ENCODE measurements around the gene SAMD8. TPM values are rescaled to one million over a fixed set of nuclear protein-coding genes. Genes with fewer than 3 reads are reported as not detected.
A peak's percentile ranks its signal among the peaks of the same experiment; 100 is the strongest.

SAMD8 gene
- total and polyA plus RNA-seq, 11 donors, result 7.5 to 43.0 (median 23.4) TPM

- no peaks in the 10 kb centered on the region for H3K9me3 ChIP-seq
- DNase-seq (no peak), ATAC-seq (peak in 1 of 4 donors; percentile 3)
- peak overlapping the region in 9 of 12 donors; percentile 28 to 83 (median 74) for H3K27ac ChIP-seq
- TF ChIP-seq POLR2A (IDR thresholded peaks at IDR 0.05), result no peak
- no peak for TF ChIP-seq CTCF (IDR thresholded peaks at IDR 0.05)
- WGBS, 4 donors, result 57 to 67% (median 57%) methylated on average over 4 of the region's 4 CpGs
- peaks cover 0 to 29% (median 10%) of the 10 kb centered on the region in 12 donors for H3K4me1 ChIP-seq
- no peaks in the 10 kb centered on the region for H3K36me3 ChIP-seq
- intact Hi-C loops (cut with DNase I), result loop anchor here in 9 of 10 donors (1.0 to 10.0 kb wide), 14 partner anchors 79 to 946 kb away; partner anchors contain the start of genes KAT6B (in 6 of the 9), ADK (in 1 of the 9), AP3M1 (in 1 of the 9) and COMTD1 (in 1 of the 9)
- no peak overlapping the region for H3K4me3 ChIP-seq
- no peaks in the 10 kb centered on the region for H3K27me3 ChIP-seq
Measured at GRCh38 chr10:75100764-75101291, 10.6 kb upstream of the SAMD8 start.

DNA sequence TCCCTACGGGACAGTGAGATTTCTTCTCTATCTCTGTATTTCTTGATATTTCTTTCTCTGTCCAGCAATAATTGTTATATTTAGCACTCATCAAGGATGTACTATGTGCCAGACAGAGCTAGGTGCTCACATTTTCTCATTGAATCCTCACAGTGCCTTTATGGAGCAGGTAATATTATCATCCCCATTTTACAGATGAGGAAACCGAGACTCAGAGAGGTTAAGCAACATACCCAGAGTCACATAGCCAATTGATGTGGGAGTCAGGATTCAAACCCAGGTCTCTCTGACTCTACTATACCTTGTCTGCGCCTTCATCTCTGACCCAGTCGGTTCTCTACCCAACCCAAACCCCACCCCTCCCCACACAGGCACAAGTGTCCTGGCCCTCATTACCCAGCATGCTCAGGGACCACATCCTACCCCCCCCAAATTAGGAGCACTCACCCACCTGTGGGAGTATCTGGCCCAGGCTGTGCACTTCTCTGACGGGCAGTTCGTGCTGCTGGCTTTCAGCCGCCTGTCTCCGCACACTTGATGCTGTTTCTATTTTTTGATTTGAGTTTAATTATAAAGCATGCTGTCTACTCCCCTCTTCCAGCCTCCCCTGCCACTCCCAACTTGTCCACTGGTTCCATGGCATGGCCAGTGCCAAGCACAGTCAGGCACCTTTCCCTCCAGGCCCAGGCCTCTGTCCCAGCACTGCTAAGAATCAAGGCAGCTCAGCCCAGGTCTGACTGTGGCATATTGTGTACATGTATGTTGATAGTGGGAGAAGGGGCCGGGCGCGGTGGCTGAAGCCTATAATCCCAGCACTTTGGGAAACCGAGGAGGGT, 9.8 kb upstream of the SAMD8 start:
- Histone ChIP-seq H3K27ac (peak overlapping the region; percentile 28 to 83 (median 72)), H3K4me3 (no peak overlapping the region), H3K4me1 (peaks cover 0 to 29% (median 10%) of the 10 kb centered on the region in 12 donors), H3K9me3 (no peaks in the 10 kb centered on the region), H3K27me3 (no peaks in the 10 kb centered on the region), H3K36me3 (no peaks in the 10 kb centered on the region)
- ATAC-seq (peak; percentile 79 to 84 (median 80)), DNase-seq (peak; percentile 54 to 85 (median 67))
- TF ChIP-seq CTCF (IDR thresholded peaks at IDR 0.05) (no peak), POLR2A (IDR thresholded peaks at IDR 0.05) (no peak)
- WGBS, 4 donors, result 74 to 84% (median 78%) methylated on average over 12 of the region's 12 CpGs
- intact Hi-C loops (cut with DNase I), result loop anchor here in 9 of 10 donors (2.0 to 10.0 kb wide), 12 partner anchors 79 to 947 kb away; partner anchors contain the start of genes KAT6B (in 6 of the 9), ADK (in 1 of the 9), AP3M1 (in 1 of the 9) and COMTD1 (in 1 of the 9)

DNA sequence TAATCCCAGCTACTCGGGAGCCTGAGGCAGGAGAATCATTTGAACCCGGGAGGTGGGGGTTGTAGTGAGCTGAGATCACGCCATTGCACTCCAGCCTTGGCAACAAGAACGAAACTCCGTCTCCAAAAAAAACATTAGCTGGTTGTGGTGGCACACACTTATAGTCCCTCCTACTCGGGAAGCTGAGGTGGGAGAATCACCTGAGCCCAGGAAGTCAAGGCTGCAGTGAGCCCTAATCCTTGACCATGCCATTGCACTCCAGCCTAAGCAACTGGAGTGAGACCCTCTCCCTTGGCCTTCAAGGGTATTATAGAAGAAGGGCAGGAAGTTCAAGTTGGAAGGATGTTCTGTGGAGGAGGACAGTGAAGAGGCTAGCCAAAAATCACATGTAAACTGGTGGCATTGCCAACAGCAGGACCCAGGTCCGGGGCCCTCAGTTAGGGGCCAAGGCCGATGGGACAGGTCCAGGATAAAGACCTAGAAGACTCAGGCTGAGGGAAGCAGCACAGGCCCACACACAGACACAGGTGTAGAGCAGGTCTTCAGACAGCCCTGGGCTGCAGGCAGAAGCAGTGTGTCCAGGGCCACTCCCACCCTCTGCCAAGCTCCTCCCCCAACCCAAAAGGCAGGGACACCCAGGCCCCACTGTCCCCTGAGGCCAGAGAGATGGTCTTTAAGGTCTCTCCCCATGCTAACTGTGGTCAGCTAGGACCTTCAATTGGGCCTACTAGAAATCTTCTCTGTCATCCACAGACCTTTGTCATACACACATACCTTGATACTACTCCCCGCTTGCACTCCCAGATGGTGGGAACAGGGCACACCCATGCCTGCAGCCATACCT, 8.4 kb upstream of the SAMD8 start:
- Histone ChIP-seq H3K27me3 (no peaks in the 10 kb centered on the region), H3K27ac (peak overlapping the region in 2 of 12 donors; percentile 79), H3K4me1 (peaks cover 0 to 29% (median 10%) of the 10 kb centered on the region in 12 donors), H3K9me3 (no peaks in the 10 kb centered on the region), H3K36me3 (no peaks in the 10 kb centered on the region), H3K4me3 (no peak overlapping the region)
- DNase-seq (no peak), ATAC-seq (no peak)
- 72 to 88% (median 81%) methylated on average over 8 to 9 of the region's 9 CpGs for WGBS, 4 donors
- no peak for TF ChIP-seq POLR2A (IDR thresholded peaks at IDR 0.05)
- TF ChIP-seq CTCF (IDR thresholded peaks at IDR 0.05), result no peak
- intact Hi-C loops (cut with DNase I), result loop anchor here in 9 of 10 donors (5.0 to 10.0 kb wide), 11 partner anchors 81 to 948 kb away; partner anchors contain the start of genes KAT6B (in 6 of the 9), ADK (in 1 of the 9), AP3M1 (in 1 of the 9) and COMTD1 (in 1 of the 9)

Data from heart left ventricle (tissue), 16 donors.